Erythroblast (primary cell): ENCODE results near the gene CDK6.

Experiments
- DNase-seq, 2 experiments: peaks; one replicate each; lab custom pipeline; 2025; lab: John Stamatoyannopoulos, UW
- GATA1 ChIP-seq: IDR thresholded peaks from 2 replicates; pipeline ENCODE4 v1.6.1; 2011; ENCODE audit warnings: low read depth, mild to moderate bottlenecking, control low read depth, low read length, moderate library complexity
- POLR2A ChIP-seq: IDR thresholded peaks from 2 replicates; pipeline ENCODE4 v1.6.1; 2011; ENCODE audit warnings: mild to moderate bottlenecking, low read length

Gene CDK6

DNA sequence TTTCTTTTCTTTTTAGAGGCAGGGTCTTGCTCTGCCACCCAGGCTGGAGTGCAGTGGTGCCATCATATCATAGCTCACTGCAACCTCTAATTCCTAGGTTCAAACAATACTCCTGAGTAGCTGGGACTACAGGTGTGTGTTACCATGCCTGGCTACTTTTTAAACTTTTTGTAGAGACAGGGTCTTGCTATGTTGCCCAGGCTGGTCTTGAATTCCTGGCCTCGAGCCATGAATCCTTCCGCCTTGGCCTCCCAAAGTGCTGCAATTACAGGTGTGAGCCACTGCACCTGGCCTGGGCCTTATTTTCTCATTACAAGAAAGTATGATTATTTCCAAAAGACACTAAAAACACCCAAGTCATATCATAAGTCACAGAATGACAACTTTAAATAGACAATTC is 106.6 kb downstream of the CDK6 start:
- TF ChIP-seq GATA1: no peak
- TF ChIP-seq POLR2A: no peak
- no peak for DNase-seq

DNA sequence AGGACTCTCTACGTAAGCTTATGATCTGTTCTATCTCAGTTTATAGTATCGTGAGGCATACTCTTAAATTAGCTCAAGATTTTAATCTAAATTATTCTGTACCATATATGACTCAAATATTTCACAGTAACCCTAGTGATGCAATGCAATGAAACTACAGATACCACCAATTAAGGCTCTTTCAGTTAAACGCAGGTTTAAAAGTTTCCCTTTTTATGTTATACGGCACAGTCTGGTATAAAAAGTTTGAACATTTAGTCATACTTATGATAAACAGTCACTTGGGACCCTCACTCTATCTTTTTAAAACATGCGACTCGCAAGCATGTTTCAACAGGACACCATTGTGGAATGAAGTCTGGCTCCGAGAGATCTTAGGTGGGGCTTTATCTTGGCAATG is 107.2 kb downstream of the CDK6 start:
- peak in 1 of 2 experiments; percentile 45 for DNase-seq
- TF ChIP-seq GATA1 (no peak), POLR2A (no peak)

DNA sequence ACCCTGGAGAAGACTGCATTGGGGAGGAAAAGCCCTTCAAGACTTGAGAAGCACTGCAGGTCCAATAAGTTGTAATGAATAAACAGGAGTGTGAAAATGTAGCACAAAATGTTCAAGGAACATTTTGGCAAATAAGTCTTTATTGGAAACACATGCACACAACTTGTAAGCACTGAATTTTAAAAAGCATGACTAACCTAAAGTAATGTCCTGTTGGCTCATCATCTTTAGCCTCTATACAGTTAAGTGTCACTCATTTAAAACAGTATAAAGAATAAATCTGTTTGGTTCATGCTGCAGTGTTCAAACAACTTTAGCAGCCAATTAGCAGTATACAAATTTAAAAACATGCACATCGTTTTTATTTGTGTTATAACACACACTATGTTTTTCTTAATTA is 108.6 kb downstream of the CDK6 start:
- TF ChIP-seq GATA1: no peak
- no peak for TF ChIP-seq POLR2A
- no peak for DNase-seq

DNA sequence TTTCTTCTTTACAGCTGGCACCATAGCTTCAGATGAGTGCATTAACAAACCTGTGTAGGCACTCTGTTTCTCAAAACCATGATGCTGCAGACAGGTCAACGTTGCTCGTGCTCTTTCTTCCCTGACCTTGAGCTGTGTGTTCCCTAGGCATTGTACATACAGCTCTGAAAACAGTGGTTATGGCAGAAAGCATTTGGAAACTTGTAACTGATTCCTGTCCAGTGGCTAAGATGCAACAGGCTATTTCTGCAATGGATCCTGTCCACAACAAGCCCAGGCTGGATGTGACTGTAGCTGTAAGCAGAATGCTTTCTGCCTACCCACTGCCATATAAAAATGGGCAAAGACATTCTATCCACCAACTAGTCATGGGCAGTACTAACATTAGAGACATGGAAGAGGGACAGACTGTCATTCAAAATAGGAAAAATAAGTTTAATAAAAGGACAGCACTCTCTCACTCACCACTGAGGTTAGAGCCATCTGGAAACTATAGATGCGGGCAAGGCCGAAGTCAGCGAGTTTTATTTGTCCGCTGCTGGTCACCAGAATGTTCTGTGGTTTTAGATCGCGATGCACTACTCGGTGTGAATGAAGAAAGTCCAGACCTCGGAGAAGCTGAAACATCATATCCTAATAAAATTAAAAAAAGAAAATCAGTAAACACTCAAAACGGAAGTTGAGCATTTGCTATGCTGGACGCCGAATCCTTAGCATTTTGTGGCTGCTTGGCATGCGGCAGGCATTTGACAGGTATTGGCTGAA is 111.0 kb downstream of the CDK6 start:
- no peak for DNase-seq
- no peak for TF ChIP-seq POLR2A
- no peak for TF ChIP-seq GATA1

DNA sequence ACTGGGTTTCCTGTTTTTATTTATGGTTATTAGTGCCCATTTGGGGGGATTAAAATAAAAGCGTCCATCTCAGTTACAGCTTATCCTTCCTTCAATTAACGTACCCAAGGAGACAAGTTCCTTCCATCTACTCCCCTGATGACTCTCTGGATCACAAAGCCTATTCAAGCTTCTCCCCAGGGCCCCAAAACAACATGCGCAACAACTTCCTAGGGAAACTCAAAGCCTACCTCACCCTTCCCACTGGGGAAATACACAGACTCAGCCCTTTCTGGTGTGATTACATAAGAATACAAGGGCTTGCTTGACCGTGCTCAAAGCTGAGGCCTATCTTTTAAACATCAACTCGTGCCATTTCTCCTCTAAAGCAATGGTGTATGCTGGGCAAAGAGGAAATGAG is 112.4 kb downstream of the CDK6 start:
- DNase-seq: no peak
- TF ChIP-seq GATA1 (no peak), POLR2A (no peak)

DNA sequence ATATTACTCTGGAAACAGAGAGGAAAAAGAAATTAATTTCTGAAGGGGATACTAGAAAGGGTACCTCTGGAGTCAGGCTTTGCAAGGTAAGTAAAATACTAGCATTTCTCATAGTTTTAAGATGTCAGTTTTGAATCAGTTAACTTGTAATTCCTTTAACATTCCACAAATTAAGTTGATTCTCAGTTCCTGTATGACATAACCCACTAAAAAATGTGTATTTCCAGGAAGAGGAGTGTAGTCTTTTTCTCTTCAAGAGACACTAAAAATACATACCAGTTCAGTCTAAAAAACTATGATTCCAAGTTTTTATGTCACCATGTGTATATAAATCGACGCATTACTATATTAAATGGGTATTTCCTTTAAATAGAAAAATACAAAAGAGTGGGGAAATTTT is 113.2 kb downstream of the CDK6 start:
- no peak for DNase-seq

DNA sequence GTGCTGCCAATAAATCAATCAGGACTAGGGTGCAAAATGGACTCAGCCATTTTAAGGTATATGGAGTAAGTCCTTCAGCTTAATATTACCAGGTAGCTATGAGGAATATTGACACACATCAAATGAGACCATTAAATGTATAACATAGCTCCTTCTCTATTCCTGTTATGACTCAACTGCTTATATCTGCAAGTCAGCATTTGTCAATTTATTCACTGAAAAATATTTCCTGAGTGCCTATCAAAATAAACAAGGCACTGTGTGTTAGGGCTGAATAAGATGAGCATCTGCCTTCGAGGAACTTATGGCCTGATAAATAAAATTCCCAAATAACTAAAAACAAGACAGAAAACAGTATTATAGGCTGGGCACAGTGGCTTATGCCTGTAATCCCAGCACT is 113.8 kb downstream of the CDK6 start:
- TF ChIP-seq GATA1 (no peak), POLR2A (no peak)
- no peak for DNase-seq

More for the DNA sequence above, 113.2 kb downstream of the CDK6 start:
- TF ChIP-seq GATA1: no peak
- no peak for TF ChIP-seq POLR2A

DNA sequence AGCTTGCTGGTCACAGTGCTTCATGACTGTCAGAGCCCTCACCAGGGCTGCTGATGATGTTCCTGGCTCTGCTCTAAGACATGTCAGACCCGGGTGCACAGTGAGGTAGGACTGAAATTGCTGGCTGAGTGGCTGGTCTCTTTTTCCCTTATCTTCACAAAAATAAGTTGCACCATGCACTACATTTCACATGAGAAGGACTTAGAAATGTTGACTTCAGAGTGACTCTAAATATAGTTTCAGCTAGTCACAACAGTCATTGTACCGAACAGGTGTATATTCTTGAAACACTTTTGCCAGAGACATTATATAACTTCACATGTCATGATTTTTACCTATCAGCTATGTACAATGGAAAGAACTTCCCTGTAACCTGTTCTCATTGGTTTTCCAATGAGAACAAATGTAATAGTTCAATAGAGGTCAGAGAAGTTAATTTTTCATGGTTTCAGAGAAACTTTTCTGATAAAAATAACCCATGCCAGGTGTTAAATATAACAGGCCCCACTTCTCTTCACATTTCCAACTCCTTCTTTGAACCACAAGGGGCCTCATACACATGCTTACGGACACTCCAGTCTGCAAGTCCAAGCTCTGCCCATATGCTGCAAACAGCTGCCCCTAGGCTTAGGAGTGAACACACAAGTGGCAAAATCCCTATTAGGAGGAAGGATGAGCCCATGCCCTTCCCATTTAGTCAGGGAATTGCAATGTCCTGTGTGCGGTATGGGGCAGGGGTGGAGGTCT is 115.6 kb downstream of the CDK6 start:
- TF ChIP-seq POLR2A: no peak
- TF ChIP-seq GATA1: no peak
- no peak for DNase-seq

DNA sequence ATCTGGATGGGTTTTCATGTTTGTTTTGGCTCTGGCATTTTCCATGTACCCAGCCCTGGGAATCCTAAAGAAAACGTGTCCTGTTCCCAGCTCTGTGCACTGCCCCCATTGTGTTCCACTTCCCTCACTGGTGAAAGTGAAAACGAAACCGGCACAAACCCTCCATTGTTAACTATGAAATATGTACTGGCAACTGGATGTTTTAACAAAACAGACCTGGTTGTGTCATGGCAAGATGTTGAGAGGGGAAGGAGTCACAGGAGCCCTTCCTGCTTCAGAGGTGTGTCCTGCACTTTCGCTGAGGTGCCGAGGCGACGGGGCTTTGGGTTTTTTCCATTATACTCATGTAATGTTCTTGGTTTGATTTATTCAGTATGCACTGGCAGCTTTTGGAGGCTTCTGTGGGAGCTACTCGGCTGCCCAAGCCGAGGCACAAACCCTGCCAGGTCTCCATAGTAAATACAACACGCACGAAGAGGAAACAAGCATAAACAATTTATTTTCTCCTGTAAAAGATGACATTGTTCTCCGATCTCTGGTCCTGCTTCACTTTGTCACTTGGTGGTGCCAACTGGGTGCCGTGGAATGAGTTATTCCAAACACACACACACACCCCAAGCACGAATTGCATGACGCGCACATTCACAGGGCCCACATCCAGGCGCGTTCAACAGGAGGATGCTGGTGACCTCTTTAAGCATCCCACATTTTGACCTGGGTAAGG is 118.2 kb downstream of the CDK6 start:
- TF ChIP-seq GATA1: no peak
- TF ChIP-seq POLR2A: no peak
- peak; percentile 36 to 41 for DNase-seq

DNA sequence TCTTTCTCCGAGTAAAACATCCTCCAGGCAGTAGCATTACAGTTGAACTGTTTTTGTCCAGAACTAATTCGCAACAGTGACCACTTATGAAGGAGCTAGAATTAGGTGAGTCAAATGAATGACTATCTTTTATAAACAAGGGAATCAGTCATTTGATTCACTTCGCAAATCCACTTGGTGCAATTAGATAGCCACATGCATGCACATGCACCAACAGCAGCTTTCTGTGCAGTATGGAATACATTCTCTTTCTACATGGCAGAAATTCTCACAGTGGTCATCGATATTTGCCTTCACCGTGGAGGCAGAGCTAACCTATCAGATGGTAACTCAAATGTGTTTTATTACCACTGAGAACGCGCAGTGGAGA is 118.8 kb downstream of the CDK6 start:
- DNase-seq: no peak
- TF ChIP-seq GATA1: no peak
- no peak for TF ChIP-seq POLR2A

DNA sequence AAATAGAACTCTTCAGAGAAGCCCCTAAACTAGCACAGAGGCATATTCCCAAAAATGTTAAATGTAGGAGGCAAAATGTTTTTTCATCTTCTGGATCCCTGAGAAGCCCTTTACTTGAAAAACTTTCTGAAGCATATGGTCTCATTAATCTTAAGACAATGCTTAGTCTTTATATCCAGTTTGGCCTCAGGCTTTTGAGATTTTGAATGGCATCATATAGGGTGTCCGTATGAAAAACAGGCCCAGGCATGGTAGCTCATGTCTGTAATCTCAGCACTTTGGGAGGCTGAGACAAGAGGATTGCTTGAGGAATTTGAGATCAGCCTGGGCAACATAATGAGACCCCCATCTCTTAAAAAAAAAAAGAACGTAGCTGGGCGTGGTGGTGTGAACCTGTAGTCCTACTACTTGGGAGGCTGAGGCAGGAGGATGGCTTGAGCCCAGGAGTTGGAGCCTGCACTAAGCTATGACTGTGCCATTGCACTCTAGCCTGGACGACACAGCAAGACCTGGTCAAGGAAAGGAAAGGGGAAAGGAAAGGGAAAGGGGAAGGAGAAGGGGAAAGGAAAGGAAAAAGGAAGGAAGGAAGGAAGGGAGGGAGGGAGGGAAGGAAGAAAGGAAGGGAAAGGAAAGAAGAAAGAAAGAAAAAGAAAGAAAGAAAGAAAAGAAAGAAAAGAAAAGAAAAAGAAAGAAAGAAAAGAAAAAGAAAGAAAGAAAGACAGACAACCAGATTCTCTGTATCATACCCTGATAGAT is 119.4 kb downstream of the CDK6 start:
- no peak for DNase-seq
- TF ChIP-seq POLR2A (no peak), GATA1 (no peak)

DNA sequence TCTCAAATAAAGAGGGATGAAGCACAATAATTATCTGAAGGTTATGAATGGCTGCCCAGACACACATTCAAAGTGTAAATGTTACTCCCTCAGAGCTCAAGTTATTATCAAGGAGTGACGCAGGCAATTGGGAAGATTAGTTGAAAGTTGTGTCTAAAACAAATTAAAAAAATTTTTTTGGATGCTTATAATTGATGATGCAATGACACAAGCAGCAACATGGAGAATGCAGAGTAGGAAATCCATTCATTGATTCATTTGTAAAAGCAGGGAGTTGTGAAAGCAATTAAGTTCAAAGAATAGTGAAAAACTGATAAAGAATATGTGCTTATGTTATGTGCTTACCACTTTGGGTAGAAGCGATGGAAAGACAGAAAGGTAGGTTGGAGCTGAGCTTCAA is 120.4 kb downstream of the CDK6 start:
- TF ChIP-seq POLR2A (no peak), GATA1 (no peak)
- DNase-seq: no peak

DNA sequence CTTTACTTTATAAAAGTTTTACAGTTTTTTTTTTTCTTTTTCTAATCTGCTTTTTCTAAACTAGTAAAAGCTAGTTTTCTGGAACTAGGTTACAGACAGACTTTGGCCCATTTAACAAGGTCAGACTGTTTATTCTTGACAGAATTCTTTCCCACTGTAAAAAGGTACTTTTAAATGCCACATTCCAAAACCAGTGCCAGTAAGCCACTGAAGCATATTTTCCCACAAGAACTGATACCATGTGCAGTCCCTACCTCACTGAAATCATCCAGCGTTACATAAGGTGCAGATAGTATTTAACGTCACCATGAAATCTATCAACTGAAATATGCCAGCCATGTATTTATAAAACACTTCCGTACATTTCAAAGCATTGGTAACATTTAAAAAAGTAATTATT is 121.6 kb downstream of the CDK6 start:
- no peak for DNase-seq

DNA sequence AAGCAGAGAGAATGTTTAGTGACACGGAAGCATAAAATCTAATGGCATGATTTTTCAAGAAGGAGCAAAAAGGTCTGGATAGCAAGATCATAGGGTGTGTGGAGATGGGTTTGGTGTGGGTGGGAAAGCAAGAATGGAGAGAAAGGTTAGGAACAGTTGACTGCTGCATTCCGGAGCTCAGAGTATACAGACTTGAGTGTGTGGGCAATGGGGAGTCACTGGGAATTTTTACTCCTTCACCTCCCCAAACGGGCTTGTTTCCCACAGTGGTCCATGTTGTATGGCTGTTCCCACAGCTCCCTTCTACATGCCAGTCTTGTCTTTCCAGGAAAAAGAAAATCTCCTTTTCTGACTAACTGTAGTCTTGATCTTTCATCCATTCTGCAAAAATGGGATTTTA is 122.1 kb downstream of the CDK6 start:
- DNase-seq: no peak
- TF ChIP-seq GATA1 (no peak), POLR2A (no peak)

More for the DNA sequence above, 121.6 kb downstream of the CDK6 start:
- no peak for TF ChIP-seq POLR2A

DNA sequence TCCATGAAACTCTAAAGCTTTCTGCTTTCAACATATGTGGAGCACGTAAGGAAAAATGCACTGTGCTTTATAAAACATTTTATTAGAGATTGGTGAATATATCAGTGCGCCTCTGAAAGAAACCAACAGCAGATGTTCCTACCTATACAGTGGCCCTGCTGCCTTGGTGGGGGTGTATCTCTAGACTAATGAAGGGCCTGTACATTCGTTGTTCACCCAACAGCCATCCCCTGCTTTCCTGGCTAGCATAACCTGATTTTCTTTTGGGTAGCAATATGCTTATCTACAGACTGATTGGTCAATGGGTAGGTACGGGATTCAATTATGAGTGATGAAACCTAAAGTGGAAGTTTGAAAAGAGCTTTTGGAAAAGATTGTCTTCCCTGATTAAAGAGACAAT is 126.5 kb downstream of the CDK6 start:
- DNase-seq: no peak
- TF ChIP-seq GATA1 (no peak), POLR2A (no peak)
